Measurements from ENCODE around the gene ZNF407.

ZNF407 gene

GRCh38 chr18:74638210-74638609, 40.5 kb downstream of the ZNF407 start:
- no peak overlapping the region for H3K4me3 ChIP-seq (ENCODE audit: low read depth, low read length)
- no peak for DNase-seq (ENCODE audit: low read depth)
- no peak for TF ChIP-seq CTCF (IDR thresholded peaks at IDR 0.05; ENCODE audit: insufficient read depth, low read depth, low read length, missing control alignments)

DNA sequence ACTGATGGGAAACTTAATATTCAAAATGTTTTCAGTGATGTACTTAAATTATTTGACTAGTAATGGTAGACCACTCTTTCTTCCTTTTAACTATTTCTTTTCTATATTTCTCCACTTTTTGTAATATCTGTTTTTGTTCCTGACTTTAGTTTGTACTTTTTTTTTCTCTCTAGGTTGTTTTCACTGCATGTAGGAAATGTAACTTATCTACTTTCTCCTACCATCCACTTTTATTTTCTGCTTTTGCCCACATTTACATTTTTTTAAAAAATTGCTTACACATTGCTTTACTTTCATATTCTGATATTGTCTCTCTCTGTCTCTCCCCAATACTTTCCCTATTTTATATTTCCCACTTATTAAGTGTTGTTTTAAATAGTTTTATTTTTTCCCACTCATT, 47.0 kb downstream of the ZNF407 start:
- DNase-seq (ENCODE audit: low read depth) = no peak
- no peak for TF ChIP-seq CTCF (IDR thresholded peaks at IDR 0.05; ENCODE audit: insufficient read depth, low read depth, low read length, missing control alignments)
- H3K4me3 ChIP-seq (ENCODE audit: low read depth, low read length) = no peak overlapping the region

DNA sequence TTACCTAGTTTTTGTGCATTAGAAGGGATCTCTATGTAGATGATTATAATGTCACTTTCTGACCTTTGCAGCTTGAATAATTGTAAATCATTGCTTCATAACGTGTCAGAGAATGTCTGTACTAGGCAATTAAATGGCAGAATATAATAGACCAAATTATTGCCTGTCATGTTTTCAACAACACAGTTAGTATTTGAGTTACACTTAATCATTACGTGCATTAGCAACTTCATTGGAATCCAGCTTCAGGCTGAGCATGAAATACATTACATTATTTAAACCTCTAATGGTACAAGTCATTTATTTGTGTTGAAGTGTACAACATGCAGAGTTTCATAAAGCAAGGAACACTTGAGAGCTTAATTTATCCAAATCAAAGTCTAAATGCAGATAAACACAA, 48.0 kb downstream of the ZNF407 start:
- no peak for DNase-seq (ENCODE audit: low read depth)
- TF ChIP-seq CTCF (IDR thresholded peaks at IDR 0.05; ENCODE audit: insufficient read depth, low read depth, low read length, missing control alignments) = no peak

DNA sequence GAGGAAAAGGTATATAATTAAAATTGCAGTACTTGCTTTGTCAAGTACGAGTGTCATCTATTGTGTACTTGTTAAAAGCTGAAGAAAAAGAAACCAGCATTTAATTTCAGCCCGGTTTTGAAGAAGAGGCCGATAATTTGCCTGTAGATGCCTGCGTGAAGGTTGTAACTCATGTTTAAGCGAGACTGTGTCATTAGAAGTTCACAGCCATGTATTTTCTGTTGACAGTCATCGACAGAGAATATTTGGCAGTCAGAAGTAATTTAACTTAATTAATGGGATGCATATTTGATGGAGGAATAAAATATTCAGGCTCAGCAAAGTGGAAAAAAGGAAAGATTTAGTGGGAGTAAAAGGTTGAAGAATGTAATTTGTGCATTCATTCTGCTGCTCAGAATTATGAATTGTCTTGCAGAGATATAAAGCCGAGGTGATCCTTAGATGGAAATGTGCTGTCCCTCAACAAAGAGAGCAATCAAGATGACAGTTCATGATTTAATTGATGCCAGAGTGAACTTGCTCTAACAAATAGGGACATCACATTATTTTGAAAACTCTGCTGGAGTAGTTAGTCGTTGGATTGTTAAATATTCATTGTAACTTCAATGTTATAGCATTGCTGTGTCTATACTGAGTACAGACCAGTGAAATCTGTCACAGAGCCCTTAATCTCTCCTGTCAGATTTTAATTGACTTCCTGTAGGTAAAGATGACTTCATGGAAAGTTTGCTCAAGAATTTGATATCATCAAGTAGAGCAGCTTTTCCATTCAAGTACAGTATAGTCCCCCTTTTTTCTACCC, 53.9 kb downstream of the ZNF407 start:
- no peak overlapping the region for H3K4me3 ChIP-seq (ENCODE audit: low read depth, low read length)
- no peak for TF ChIP-seq CTCF (IDR thresholded peaks at IDR 0.05; ENCODE audit: insufficient read depth, low read depth, low read length, missing control alignments)
- no peak for DNase-seq (ENCODE audit: low read depth)

More for the DNA sequence above, 48.0 kb downstream of the ZNF407 start:
- H3K4me3 ChIP-seq (ENCODE audit: low read depth, low read length) = no peak overlapping the region

- DNase-seq (ENCODE audit: low read depth) = peak; percentile 52
- no peak overlapping the region for H3K4me3 ChIP-seq (ENCODE audit: low read depth, low read length)
- peak; percentile 35 for TF ChIP-seq CTCF (IDR thresholded peaks at IDR 0.05; ENCODE audit: insufficient read depth, low read depth, low read length, missing control alignments)
Measured at GRCh38 chr18:74652392-74652988, 54.8 kb downstream of the ZNF407 start.

GRCh38 chr18:74654638-74655037, 57.0 kb downstream of the ZNF407 start:
- peak; percentile 8 for TF ChIP-seq CTCF (IDR thresholded peaks at IDR 0.05; ENCODE audit: insufficient read depth, low read depth, low read length, missing control alignments)
- no peak overlapping the region for H3K4me3 ChIP-seq (ENCODE audit: low read depth, low read length)
- DNase-seq (ENCODE audit: low read depth) = no peak
